DMS153 (cell line): ENCODE data around the gene VPS26C.

Source experiments
- DNase-seq: peaks from one replicate; lab custom pipeline; 2025; lab: John Stamatoyannopoulos, UW

The VPS26C gene

DNA sequence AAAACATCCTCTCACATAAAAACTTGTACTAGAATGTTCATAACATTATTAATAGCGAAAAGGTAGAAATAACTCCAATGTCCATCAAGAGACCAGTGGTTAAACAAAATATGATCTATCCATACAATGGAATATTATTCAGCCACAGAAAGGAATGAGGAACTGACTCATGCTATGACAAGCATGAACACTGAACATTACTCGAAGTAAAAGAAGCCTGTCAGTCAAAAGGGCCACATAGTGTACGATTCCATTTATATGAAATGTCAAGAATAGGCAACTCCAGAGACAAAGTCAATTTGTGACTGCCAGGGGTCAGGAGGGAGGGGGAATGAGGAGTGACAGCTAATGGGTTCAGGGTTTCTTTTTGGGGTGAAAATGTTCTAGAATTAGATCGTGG, 2.3 kb downstream of the VPS26C start:
- DNase-seq, result no peak

GRCh38 chr21:37263827-37264600, 3.1 kb downstream of the VPS26C start:
- no peak for DNase-seq

GRCh38 chr21:37259426-37259825, 7.7 kb downstream of the VPS26C start:
- DNase-seq, result no peak

DNA sequence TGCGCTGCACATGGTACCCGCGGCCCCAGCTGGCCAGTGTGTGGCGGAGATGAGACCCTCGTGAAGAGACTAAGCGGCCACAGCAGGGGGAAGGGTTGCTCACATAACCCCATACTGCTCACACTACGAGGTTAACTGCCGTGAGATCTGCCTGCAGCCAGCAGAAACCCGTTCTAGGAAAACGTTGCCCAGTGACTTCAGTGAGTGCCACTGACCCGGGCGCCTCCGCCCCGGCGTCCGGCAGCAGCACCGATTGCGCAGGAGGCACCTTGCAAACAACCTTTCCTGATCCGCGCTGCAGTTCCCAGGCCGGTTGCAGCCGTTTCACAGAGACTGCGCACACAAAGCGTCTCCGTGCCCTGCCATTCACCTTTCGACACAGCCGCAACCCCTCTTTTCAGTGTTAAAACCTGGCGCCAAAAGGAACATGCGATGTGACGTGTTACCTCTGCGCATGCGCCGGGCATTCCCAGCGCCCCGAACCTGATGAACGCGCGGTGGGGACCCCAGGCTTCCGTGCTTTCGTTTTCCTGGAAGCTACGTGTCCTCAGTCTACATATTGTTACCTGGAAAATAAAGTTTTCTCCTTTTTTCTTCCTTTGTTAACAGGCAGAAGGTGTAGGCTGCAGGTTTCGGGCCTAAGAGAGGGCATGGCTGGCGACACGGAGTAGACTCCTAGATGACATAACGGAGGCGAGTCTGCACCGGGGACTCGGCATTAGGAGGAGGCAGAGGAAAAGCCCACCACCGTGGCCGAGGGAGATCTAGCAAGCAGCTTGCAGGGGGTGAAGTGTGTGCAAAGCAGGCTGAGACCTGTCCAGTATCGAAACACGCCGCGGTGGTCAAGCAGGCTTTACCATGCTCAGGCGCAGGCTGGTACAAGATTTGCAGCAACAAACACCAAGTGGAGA, 8.9 kb downstream of the VPS26C start:
- DNase-seq, result peak; percentile 52

- no peak for DNase-seq
These were observed 9.6 kb downstream of the VPS26C start for GRCh38 chr21:37257511-37257966.

- no peak for DNase-seq
These were observed 13.1 kb downstream of the VPS26C start for GRCh38 chr21:37253991-37254390.

- DNase-seq, result no peak
These were observed 15.9 kb downstream of the VPS26C start for GRCh38 chr21:37251294-37251634.

DNA sequence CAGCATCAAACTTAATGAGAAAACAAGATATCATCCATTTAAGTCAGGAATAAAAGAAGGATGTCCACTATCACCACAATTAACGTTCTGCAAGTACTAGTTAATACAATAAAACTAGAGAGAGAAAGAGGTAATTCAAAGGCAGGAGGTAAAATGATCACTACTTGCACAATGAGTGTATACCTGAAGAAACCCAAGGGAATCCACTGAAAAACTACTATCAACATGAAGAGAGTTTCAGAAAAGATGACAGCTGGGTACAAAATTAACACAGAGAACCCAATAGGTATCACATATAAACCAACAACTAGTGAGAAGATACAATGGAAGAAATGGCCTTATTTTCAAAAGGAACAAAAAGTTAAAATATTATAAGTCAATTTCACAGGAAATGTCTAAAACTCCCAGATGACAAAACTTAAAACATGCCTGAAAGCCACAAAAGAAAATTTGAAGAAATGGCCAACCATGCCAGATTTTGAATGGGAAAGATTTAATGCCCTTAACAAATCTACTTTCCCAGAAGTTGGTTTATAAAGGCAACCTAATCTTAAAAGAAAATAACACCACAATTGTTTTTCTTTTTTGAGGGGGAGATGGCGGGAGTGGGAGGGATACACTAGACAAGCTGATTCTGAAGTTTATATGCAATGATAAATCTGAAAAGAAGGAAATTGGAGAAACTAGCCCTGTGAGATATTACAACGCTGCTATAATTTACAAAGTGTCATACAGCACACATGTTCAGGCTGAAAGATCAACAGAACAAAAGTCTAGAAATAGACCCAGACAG, 17.8 kb downstream of the VPS26C start:
- no peak for DNase-seq

GRCh38 chr21:37248298-37248697, 18.8 kb downstream of the VPS26C start:
- DNase-seq, result no peak

DNA sequence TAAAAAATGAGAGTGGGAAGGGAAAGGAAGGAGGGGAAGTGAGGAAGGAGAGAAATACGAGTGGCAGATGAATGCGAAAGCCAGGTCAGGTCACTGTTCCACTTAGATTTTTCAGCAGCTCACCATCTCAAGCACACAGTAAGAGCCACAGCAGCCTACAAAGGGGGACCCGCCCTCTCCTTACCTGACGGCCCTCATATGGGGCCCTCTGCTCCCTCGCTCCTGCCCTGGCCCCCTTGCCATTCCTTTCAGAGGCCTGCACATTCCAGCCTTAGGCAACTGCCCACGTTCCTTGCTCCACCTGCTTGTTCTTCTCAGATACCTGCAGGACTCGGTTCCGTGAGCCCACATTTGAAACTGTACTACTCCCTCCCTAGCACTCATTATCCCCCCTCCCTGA, 22.0 kb downstream of the VPS26C start:
- DNase-seq, result no peak

- DNase-seq, result no peak
These were observed 22.5 kb downstream of the VPS26C start for GRCh38 chr21:37244501-37245095.

- DNase-seq, result no peak
These were observed 23.2 kb downstream of the VPS26C start for GRCh38 chr21:37243961-37244360.

DNA sequence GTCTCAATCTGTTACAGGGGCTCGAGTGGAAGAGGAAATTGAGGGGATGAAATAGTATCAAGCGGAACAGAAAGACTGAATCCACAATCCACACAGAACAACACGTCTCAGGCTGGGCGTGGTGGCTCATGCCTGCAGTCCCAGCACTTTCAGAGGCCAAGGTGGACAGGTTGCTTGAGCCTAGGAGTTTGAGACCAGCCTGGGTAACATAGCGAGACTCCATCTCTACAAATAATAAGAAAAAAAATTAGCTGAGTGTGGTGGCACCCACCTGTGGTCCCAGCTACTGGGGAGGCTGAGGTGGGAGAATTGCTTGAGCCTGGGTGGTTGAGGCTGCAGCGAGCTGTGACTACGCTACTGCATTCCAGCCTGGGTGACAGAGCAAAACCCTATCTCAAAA, 25.7 kb downstream of the VPS26C start:
- no peak for DNase-seq

GRCh38 chr21:37240978-37241377, 26.2 kb downstream of the VPS26C start:
- DNase-seq, result no peak

GRCh38 chr21:37237764-37238163, 29.4 kb downstream of the VPS26C start:
- DNase-seq, result no peak

DNA sequence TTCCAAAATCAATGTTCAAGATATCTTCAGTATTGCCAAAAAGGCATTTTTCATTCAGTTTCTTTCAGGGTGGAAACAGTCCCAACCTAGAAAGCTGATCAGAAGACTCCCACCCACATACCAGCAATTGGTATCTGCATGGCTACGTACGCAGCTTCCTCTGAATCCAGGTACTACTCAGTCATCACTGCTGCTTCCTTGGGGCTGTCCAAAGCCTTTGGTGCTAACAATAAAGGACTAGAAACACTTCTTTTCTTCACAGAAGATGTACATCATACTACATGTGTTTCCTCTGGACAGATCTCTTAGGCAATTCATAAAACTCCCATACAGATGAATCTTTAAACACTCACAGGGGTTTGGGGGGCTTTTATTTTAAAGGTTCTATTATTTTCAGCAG, 29.8 kb downstream of the VPS26C start:
- no peak for DNase-seq

GRCh38 chr21:37233551-37234146, 33.5 kb downstream of the VPS26C start:
- DNase-seq, result peak; percentile 14

- no peak for DNase-seq
These were observed 34.7 kb downstream of the VPS26C start for GRCh38 chr21:37232274-37233018.

GRCh38 chr21:37231671-37232070, 35.5 kb downstream of the VPS26C start:
- no peak for DNase-seq

GRCh38 chr21:37231249-37231645, 35.9 kb downstream of the VPS26C start:
- no peak for DNase-seq
